ENCODE measurements around the gene CFAP20DC.

DNA sequence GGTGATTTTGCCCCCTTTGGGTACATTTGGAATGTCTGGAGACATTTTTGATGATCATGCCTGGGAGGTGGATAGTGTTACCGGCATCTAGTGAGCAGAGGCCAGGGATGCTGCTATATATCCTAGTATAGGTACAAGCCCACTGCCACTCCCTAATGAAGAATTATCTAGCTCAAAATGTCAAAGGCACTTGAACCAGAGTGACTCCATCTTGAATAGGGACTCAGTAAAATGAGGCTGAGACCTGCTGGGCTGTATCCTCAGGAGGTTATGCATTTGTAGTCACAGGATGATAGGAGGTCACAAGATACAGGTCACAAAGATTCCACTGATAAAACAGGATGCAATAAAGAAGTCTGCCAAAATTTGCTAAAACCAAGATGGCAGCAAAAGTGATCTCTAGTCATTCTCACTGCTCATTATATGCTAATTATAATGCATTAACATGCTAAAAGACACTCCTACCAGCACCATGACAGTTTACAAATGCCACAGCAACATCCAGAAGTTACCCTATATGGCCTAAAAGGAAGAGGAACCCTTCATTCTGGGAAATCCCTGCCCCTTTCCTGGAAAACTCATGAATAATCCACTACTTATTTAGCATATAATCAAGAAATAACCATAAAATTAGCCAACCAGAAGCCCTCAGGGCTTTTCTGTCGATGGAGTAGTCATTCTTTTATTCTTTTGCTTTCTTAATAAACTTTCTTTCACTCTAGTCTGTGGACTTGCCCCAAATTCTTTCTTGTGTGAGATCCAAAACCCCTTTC lies 343.2 kb downstream of the CFAP20DC start:
- no peak for TF ChIP-seq CTCF (IDR thresholded peaks at IDR 0.05)
- no peak for TF ChIP-seq POLR2AphosphoS5 (IDR thresholded peaks at IDR 0.05)

Data from esophagus muscularis mucosa (tissue), 3 donors.